ENCODE measurements around the gene METTL8. TPM values are rescaled to one million over a fixed set of nuclear protein-coding genes. Genes with fewer than 3 reads are reported as not detected.

METTL8 gene
- total RNA-seq, 4 donors from 2014 or later = 17.2 to 45.3 (median 25.7) TPM

DNA sequence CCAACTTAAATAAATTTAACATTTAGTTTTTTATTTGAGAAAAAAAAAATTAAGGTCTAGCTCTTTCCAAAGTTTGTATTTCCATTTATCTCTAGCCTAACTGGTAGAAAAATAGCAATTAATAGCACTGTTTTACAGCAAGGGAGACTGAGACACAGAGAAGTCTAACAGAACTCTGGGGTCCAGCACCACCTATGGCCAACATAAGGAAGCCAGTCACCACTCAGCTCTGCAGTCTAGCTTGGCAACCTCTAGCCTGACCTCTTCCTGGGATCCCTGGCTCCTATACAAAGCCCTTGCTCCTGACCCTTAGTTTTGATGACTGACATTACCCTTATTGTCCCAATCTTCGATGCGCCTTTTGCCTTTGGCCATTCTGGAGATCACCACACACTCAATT is 159.0 kb downstream of the METTL8 start:
- TF ChIP-seq CTCF (IDR thresholded peaks at IDR 0.05; ENCODE audit: low read depth) = no peak

DNA sequence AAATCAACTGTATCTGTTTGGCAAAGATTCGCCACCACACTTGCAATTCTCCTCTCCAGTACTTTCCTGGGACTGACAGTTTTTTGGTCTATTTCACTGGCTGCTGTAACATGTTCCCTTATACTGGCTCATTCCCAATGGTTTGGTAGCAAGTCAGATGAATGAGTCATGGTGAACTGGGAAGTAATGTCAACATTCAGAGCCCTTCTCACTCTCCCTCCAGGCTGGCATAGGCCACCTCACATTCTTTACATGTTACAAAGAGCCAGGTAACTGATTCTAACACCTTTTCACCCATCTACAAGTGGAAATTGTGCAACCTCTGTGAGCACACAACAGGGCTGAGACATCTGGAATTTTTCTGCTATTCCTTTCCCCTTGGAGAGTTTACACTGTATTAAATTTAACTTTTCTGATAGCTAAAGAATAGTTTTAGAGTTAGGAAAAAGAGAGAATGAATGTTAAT is 161.8 kb downstream of the METTL8 start:
- no peak for TF ChIP-seq CTCF (IDR thresholded peaks at IDR 0.05; ENCODE audit: low read depth)

GRCh38 chr2:171271386-171271785 is 162.4 kb downstream of the METTL8 start:
- no peak for TF ChIP-seq CTCF (IDR thresholded peaks at IDR 0.05; ENCODE audit: low read depth)

DNA sequence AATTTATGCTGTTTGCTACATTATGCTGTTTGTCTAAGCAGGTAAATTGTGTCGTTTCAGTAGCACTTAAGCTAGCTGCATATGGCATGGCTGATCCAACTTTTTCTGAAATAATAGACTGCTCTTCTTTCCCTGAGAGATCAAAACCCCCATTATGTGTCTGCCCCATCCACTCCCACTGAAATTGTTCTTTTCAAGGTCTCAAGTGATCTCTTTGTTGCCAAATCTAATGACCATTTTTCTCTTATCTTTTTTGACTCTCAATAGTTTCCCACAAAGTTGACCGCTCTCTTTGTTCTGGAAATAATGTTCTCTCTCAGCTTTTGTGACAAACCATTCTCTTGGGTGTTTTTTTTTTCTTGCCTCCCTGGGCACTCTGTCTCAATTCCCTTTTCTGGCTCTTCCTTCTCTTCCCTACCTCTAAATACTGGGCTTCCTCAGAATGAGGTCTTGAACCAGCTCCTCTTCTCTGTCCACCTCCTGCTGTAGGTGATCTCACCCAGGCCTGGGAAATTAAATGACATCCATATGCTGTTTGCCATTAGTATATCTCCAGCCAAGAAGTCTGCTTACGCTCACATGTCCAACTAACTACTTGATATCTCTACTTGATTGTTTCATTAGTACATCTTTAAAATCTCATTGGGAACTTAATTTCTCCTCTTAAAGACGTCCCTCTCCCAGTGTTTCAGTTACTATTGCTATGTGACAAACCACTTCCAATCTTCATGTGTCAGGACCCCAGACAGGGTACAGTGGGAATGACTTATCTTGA is 165.7 kb downstream of the METTL8 start:
- no peak for TF ChIP-seq CTCF (IDR thresholded peaks at IDR 0.05; ENCODE audit: low read depth)

Other genes starting within 250 kb of the METTL8 start
- 10 to 100 TPM; 14.3 to 29.4 (median 18.3) TPM for gene DCAF17, start 236 bp upstream of the METTL8 start, total RNA-seq
- 100 to 1,000 TPM; 201 to 603 (median 522) TPM for gene CYBRD1, start 88.5 kb upstream of the METTL8 start, total RNA-seq